DMS 273 treated with DMSO at 0.1 percent for 48 hours (cell line): ENCODE results near the gene ADGRV1.
"Not testable (repeated sequence)": the region's sequence is repeated elsewhere in the genome, so short reads cannot be mapped to it uniquely, and the experiment has no call there.

Experiments used
- DNase-seq: peaks from one replicate; lab custom pipeline; 2025; lab: John Stamatoyannopoulos, UW

ADGRV1 gene

DNA sequence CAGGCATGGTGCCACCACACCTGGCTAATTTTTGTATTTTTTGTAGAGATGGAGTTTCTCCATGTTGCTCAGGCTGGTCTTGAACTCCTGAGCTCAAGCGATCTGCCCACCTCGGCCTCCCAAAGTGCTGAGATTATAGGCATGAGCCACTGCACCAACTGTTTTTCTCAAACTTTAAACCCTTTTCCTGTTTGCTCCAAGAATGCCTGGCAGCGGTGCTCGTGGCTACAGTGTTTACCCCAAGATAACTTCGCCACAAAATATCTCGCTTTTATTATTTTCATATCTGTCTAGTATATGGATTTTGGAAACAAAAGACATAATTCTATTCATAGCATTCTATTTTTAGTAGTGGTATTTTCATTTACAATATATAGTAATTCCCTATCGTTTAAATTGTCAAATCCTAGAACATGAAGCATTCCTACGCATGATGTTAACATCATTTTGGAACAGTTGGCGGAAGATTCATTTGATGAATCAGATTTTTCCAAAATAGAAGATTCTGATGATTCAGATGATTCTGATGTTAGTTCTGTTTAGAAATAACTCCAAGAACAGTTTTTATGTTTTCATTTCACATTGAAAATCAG, 504.6 kb downstream of the ADGRV1 start:
- not testable (repeated sequence) for DNase-seq

DNA sequence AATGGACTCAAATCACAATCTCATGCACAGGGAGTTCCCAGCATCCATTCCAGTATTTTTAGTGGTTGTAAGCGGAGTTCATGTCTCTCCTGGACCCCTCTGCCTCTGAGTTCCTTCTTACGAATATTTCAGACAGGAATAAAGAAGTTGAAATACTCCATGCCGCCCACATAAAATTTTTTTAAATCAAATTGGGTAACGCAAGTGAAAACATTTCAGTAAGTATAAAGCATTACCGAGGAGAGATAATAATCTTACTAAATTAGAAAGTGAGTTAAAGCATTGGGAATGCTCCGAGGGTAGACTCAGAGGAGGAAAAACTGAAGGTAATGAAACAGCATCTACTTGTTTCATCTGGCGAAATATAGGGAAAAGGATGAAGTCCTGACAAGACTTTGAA, 506.9 kb downstream of the ADGRV1 start:
- no peak for DNase-seq

DNA sequence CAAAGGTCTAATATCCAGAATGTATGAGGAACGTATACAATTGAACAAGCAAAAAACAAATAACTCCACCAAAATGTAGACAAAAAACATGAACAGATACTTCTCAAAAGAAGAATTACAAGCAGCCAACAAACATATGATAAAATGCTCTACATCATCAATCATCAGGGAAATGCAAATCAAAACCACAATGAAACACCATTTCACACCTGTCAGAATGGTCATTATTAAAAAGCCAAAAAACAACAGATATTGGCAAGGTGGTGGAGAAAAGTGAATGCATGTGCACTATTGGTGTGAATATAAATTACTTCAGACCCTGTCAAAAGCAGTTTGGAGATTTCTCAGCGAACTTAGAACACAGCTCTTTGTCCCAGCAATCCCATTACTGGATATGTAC, 510.8 kb downstream of the ADGRV1 start:
- no peak for DNase-seq

DNA sequence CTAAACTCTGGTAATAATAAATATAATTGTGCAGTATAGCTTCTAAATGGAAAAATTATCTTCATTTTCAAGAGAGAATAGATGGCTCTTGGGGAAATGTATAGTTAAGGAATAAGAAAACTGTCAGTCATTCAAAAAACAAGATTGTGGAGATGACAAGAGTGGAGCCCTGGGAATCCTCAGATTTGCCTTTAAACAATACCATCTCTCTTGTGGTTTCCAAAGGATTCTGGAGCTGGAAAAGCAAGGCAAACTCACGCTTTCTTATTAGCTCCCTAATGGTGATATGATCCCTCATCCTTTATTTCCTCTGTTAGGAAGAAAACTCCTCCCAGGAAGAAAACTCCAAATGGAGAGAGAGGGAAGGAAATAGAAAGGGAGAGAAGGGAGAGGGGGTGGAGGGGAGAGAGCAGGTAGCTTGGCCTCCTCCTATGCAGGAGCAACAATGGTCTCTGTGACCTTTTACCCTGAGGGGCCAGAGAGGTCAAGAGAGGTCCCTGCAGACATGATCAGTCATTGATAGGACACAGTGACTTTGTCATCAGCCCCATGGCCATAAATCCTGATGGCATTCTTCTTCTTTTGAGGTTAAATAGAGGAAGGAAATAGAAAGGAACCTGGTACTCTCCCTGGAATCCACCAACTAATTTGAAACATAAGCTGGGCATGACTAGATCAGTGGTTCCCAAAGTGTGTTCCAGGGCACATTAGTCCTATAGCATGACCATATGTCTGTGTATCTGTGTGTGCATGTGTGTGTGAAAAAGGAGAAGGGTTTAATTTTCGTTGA, 512.4 kb downstream of the ADGRV1 start:
- no peak for DNase-seq

DNA sequence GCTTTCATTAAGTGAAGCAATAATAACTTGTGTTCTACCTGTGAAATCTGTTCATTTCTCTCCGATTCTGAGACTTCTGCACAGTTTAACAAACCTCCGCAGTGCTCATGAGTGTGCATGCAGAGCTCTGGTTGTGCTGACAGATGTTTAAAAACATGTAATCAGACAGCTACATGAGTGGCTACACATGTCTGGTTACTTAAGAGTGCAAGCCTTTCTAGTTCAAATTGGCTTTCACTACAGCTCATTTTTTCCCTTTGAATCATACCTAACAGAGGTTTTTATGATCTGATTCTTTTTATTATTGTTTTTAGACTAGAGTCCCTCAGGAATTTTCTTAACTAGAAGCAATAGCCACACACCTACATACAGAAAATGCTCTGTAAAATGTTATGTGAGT, 514.3 kb downstream of the ADGRV1 start:
- DNase-seq = no peak

DNA sequence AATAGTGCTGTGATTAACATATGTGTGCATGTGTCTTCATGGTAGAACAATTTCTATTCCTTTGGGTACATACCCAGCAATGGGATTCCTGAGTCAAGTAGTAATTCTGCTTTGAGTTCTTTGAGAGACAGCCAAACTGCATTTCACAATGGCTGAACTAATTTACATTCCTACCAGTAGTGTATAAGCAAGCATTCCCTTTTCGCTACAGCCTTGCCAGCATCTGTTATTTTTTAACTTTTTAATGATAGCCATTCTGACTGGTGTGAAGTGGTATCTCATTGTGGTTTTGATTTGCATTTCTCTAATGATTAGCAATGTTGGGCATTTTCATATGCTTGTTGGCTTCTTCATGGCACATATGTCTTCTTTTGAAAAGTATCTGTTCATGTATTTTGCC, 516.0 kb downstream of the ADGRV1 start:
- DNase-seq = no peak

DNA sequence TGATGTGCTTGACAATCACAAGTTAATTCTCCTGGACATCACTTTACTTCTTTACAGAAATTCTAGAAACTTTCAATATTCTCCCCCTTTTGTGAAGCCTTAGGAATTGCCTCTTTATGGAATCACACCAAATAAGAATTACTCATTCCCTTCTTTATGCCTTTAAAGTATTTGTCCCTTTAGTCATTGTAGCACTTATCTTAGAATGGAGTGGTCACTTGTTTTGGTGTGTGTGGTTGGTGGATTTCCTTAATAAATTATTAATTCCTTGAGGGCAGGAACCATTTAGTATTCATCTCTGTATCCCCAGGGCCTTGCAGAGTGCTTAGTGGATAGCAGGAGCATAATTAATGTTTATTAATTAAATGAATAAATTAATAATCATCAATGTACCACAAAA, 517.5 kb downstream of the ADGRV1 start:
- no peak for DNase-seq

DNA sequence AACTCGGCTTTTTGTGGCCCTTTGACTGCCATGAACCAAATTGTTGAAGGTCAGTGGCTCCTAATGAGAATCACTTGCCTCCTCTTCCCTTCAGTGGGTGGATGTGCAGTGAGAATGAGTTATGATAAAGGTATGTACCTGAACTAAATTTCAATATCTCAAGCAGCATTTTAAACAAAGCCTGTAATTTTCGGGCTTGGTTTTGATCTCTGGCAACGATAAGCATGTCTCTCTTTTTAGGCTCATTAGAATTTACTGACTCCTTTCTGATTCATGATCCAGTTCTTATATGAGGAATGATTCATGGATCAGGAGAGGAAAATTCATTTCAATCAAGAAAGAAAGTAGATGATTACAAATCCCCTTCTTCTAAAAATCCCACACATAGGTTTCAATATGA, 519.0 kb downstream of the ADGRV1 start:
- no peak for DNase-seq

DNA sequence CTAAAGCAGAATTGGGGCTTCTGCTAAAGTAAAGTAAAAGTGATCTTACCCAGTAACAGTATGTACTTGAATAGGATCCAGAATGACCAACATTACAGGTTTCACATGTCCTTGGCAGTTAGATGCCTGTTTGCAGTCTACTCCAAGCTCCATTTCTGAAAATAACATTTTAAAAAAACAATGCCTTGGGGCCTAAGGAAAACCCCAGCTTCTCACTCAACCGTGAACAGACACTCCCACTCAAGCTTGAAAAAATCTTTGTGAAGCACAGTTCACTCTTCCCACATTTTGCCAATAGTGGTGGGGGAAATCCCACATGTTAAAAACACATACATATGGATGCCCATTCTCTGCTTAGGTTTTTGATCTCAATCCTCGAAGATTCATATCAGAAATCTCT, 520.4 kb downstream of the ADGRV1 start:
- no peak for DNase-seq

DNA sequence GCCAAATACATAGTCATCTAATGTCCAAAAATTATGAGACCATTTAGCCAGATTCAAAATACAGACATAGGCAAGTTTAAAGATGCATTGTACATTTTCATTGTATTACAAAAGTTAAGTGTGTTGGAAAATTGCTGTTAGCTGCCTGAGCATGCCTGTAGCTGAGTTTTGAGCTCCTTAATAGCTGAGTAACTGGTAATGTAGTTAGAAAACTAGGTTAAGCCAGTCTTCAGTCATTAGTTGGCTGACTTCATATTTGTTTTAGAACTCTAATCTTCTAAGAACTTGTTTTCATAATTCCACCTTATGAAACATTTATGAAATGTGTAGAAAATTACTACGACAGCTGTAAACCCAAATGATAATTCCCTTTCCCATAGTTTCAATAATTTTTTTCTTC, 531.2 kb downstream of the ADGRV1 start:
- DNase-seq = no peak

DNA sequence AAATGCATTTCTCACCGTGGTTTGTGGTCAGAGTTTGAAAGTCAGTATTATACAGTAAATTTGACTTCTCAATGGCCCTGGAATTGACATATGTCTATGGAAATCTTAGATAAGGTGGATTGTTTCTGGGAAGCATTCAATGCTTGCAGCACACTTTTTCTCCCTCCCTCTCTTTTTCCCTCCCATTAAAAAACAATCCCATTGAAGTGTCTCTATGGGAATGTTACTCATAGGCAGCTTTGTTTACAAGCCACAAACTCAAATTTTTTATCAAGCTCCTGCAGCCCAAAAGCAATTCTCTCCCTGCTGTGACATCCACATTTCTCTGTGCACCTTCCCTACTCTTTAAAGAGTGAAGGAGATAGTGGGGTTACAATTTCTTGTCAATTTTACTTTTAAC, 532.4 kb downstream of the ADGRV1 start:
- no peak for DNase-seq

DNA sequence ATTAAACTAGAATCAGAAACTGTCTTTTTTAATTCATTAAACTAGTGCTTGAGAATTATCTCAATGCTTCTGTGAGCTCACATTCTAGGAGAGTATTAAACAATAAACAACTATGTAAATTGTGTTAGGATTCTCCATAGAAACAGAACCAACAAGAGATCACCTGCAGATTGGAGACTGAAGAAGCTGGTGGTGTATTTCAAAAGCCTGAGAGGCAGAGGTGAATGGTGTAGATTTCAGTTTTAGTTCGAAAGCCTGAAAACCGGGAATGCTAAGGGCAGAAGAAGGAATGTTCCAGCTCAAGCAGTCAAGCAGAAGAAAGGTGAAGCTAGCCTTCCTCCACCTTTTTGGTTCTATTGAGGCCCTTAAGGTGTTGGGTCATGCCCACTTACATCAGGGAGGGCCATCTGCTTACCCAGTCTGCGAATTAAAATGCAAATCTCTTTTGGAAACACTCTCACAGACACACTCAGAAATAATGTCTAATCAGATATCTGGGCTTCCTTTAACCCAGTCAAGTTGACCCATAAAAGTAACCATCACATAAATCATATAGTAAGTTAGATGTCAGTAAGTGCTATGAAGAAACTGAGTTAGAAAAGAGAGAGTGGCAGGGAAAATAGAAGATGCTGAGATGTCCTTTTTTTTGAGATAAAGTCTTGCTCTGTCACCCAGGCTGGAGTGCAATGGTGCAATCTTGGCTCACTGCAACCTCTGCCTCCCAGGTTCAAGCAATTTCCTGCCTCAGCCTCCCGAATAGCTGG, 533.1 kb downstream of the ADGRV1 start:
- no peak for DNase-seq

DNA sequence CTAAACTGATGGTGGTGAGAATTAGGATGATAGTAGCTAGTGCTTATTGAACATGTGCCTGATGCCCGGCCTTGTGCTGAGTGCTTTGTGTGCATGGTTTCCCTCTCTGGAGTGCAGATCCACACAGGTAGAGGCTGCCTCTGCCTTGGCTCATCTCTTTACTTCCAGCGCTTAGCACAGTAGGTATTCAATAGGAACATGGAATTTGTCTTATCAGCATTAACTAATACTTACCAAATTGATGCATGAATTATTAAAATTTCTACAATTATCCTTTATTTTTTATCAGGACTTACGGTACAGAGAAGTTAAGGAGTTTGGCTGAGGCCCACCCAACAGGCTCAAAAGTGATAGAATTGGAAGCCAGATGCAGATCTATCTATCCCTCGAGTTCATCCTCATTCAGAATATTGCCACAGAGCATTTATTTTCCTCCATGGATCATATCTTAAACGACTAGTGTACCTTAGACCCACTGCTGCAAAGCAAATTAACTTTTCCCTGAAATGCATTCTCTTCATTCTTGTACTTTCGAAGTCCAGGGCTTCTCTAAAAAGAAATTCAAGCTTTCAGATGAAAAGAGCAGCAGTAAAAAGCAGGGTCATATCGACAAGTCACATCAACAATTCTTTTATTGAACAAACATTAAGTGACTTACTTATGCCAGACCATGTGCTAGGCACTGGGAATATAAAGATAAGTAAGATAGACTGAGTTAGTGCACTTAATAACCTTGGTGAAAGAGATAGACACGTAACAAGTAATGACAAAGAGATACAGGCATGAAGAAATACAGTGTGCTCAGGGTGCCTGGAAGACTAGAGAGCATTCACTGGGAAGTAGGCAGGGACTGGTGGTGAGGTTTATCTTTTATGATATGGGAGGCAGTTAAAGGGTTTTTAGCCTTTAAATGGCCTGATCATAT, 534.5 kb downstream of the ADGRV1 start:
- DNase-seq = no peak

DNA sequence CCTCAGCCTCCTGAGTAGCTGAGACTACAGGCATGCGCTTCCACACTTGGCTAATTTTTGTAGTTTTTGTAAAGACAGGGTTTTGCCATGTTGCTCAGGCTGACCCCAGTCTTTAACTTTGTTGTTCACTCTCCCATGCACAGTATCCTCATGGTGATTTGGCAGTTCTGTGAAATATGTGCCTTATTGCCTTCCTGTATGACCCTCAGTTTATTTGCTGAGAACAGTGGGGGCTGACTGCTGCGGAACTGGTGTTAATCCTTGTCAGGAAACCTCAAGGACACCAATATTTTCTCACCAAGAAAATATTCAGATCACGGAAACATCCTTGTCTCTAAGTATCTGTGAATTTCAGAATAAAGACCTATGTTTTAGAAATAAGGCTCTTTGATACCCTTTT, 536.7 kb downstream of the ADGRV1 start:
- DNase-seq = no peak

DNA sequence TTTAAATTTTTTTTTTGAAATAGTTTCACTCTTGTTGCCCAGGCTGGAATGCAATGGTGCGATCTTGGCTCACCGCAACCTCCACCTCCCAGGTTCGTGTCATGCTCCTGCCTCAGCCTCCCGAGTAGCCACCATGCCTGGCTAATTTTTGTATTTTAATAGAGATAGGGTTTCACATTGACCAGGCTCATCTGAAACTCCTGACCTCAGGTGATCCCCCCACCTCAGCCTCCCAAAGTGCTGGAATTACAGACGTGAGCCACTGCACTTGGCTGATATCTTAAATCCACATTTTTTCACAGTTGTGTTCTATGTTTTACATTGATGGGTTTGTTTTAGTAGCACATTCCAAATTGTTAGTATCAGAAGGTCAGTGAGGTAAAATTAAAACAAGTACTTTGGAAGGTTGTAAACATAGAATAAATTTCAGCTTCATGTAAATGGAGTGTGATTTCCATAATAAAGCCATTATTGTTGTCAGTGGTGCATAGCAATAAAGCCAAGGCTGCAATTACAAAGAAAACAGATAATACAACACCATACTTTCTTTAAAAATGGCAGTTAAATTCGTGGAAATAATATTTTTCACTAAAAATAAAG, 537.3 kb downstream of the ADGRV1 start:
- DNase-seq = no peak

DNA sequence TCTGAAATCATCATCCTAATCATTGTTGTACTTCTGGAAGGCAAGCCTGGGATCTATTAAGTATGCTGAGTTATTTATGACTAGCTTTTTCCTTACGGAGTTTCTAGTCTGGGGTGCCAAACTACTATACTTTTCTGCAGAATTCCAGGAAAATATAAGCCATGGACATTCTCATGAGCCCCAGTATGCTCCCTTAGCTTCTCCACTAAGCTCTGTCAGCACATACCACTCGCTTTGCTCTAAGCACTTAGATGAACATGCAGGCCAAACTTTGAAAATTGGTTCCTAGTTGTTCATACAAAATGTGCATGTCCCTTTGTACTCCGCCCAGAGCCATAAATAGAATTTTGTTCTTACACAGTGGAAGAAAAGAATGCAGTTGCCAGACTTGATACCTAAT, 539.9 kb downstream of the ADGRV1 start:
- no peak for DNase-seq

DNA sequence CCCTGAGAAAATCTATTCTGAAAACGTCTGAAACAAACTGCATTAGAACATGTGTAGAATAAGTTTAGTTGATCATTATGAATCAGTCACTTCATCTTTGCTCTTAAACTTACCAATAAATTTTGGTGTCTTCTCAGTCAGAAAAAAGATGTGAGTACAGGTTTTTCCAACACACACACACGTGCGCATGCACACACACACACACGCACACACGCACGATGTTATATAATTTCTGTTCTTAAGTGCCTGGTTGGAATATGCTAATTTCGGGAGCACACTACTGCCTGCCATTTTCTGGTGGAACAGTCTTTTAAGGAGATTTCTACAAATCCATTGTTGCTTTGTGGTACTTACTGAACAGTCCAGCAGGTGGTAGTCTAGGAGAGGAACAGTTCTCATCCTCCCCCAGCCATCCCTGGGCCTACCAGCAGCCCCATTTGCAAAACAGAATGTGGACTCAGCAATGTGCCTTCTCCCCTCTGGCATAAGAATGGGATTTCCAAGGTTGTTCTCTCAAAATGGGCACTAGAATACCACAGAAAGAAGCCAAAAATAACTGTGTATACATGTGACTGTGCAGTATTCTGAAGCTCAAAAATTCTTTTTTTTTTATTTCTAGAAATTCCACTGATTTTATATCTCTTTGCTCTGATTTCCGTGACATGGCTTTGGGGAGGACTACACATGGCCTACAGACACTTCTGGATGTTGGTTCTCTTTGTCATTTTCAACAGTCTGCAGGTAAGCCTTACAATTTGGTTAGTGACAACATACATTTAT, 543.2 kb downstream of the ADGRV1 start:
- peak; percentile 69 for DNase-seq

DNA sequence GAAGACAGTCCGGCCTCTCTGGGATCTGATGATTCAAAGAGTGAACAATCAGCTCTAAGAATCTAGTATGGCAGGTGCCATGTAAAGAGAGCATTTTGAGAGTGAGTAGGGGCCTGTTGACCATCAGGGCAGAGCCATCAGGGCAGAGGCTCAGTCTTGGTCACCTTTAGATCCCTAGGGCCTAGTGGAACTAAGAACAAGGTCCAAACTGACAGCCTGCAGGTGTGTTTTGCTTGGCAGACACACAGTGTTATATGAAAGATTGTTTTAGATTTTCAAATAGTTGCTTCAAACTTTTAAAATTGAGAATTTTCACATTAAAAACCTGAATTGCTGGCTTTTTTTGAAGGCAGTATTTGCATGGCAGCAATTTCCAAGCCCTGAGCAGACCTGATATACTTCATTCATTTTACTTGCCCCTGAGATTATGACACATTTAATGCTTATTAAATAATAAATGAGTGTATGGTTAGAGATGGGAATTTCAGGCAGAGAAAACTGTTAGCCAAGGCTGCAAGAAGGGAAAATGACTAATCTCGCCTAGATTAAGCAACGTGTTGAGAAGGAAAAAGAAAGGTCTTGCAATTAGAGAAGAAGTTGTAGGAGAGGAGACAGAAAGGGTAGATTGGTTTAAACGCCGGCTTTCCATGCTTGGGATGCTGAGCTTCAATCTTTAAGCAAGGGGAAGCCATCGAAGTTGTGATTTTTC, 544.9 kb downstream of the ADGRV1 start:
- DNase-seq = no peak

DNA sequence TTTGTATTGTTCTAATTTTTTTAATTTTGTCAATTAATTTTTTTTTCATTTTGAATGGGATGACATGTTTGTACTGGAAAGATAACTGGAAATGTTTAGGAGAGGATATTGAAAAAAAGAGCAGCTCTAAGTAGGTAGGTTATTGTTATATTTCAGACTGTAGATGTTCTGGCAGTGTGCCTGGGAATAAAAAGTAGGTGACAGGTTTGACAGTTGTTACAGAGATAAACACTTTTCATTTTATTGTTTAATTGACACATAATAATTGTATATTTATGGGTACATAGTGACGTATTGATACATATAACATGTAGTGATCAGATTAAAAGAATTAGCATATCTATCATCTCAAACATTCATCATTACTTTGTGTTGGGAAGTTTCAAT, 545.5 kb downstream of the ADGRV1 start:
- no peak for DNase-seq

DNA sequence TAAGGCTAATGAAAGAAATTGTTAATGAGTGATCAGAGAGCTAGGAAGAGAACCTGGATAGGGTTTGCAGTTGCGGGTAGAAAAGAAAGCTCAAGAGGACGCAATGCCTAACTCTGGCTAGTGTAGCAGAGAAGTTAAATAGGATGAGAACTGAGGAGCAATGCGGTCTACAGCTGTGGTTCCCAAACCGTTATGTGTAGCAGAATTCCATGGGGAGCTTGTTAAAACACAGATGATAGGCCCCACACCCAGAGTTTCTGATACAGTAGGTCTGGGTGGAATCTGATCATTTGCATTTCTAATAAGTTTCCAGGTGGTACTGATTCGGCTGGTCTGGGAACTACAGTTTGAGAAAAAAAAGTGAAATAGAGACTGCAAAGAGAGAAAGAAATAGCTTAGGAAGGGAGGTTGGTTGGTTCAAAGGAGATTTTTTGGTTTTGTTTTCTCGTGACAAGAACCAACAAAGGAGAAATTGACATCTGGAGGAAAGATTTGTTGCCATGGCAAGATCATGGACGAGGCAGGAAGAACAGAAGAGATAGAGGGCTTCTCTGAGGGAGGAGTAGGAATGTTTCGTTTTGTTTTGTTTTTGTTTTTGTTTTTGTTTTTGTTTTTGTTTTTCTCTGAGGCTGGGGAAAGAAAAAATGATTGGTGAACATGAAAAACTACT, 548.4 kb downstream of the ADGRV1 start:
- DNase-seq = no peak
